A549 (cell line): ENCODE data around the gene SH3RF3.

ENCODE experiments used
- BHLHE40 ChIP-seq: IDR thresholded peaks from 2 replicates; pipeline ENCODE4 v1.6.1; 2012; ENCODE audit warnings: low read depth, low read length, inconsistent platforms
- CBX8 ChIP-seq: fragments of 200-600 bp; sonication (generic); IDR thresholded peaks from 2 replicates; pipeline ENCODE4 v1.6.1; 2016
- CHD2 ChIP-seq: fragments of 150-350 bp; IDR thresholded peaks from 2 replicates; pipeline ENCODE4 v1.6.1; 2014; ENCODE audit warnings: low read length; ENCODE audit not compliant: partially characterized antibody
- CTCF ChIP-seq: fragments of >200 bp; sonication (Bioruptor Twin); formaldehyde crosslinking; IDR thresholded peaks from 3 replicates; pipeline ENCODE4 v1.5.1; 2016
- EP300 ChIP-seq, 2 experiments: fragments of >200 bp; sonication (Bioruptor Twin); formaldehyde crosslinking; IDR thresholded peaks; 2 replicates in 1 of 2; 3 replicates in 1 of 2; pipeline ENCODE4 v1.6.1; 2016 to 2017
- ESRRA ChIP-seq: fragments of 150-350 bp; IDR thresholded peaks from 2 replicates; pipeline ENCODE4 v1.6.1; 2014; ENCODE audit warnings: mild to moderate bottlenecking, low read length, borderline replicate concordance
- HOXA7 ChIP-seq: fragments of 250-450 bp; sonication (Bioruptor Pico); IDR thresholded peaks from 2 replicates; pipeline ENCODE4 v1.5.0; 2020; ENCODE audit warnings: mild to moderate bottlenecking, moderate library complexity
- JUN ChIP-seq, 2 experiments: fragments of >200 bp; sonication (Bioruptor Twin); formaldehyde crosslinking; IDR thresholded peaks; 2 replicates in 1 of 2; 3 replicates in 1 of 2; pipeline ENCODE4 v1.6.1; 2016 to 2017
- KDM1A ChIP-seq: fragments of 200-600 bp; sonication (generic); IDR thresholded peaks from 2 replicates; pipeline ENCODE4 v1.6.1; 2016; ENCODE audit warnings: low read depth, mild to moderate bottlenecking
- NFE2L2 ChIP-seq: fragments of 150-350 bp; conservative IDR thresholded peaks from 2 replicates; pipeline ENCODE4 v1.6.1; 2014; ENCODE audit warnings: low read length
- PBX3 ChIP-seq: IDR thresholded peaks from 2 replicates; pipeline ENCODE4 v1.6.1; 2012
- POLR2A ChIP-seq: IDR thresholded peaks from 2 replicates; pipeline ENCODE4 v1.6.1; 2012; ENCODE audit warnings: mild to moderate bottlenecking, low read length
- REST ChIP-seq: fragments of 200-600 bp; sonication (generic); IDR thresholded peaks from 2 replicates; pipeline ENCODE4 v1.6.1; 2016; ENCODE audit warnings: antibody characterized with exemption, mild to moderate bottlenecking, moderate library complexity

GRCh38 chr2:109301746-109302145 lies 172.7 kb downstream of the SH3RF3 start:
- no peak for TF ChIP-seq CTCF
- TF ChIP-seq POLR2A, result no peak
- no peak for TF ChIP-seq PBX3
- TF ChIP-seq EP300 (IDR thresholded peaks at IDR 0.05), result no peak
- no peak for TF ChIP-seq BHLHE40
- TF ChIP-seq HOXA7 (CRISPR knock-in tag), result no peak
- no peak for TF ChIP-seq CHD2
- TF ChIP-seq JUN (IDR thresholded peaks at IDR 0.05), result no peak
- no peak for TF ChIP-seq KDM1A
- no peak for TF ChIP-seq CBX8
- TF ChIP-seq ESRRA, result no peak
- TF ChIP-seq NFE2L2, result no peak
- no peak for TF ChIP-seq REST
